Right hindlimb (tissue), 1 donor: ENCODE results near the gene SPOCK1.

ENCODE experiments used
- DNase-seq: peaks from one replicate; pipeline ENCODE4 v3.0.0-alpha.2; 2018

Gene SPOCK1

DNA sequence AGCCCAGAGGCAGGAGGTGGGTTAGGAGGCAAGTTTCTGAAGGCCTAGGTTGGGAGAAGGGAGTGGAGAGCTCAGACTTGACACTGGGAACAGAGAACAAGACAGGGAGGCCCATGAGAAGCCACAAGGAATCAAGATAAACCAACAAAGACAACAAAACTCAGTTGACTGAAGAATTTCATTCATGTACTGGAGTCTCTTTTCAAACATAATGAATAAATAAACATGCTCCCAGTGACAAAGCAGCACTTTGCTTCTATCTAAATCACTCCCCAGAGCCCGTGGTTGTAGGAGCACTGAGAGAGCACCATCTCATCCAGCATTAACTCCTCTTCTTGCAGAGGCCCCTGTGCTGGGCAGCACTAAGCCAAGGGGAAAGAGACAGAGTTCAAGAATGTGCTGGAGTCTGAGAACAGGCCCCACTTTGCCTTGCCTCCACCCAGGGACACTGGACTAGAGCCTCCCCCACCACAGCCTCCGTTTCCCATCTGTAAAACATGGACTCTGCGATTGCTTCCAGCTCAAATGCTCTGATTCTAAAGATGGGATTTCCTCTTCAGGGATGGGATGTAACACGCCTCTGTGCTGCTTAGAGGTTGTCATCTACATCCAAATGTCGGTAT is 282.0 kb downstream of the SPOCK1 start:
- DNase-seq, result no peak

- no peak for DNase-seq
Observed at GRCh38 chr5:137215780-137216179, 283.3 kb downstream of the SPOCK1 start.

DNA sequence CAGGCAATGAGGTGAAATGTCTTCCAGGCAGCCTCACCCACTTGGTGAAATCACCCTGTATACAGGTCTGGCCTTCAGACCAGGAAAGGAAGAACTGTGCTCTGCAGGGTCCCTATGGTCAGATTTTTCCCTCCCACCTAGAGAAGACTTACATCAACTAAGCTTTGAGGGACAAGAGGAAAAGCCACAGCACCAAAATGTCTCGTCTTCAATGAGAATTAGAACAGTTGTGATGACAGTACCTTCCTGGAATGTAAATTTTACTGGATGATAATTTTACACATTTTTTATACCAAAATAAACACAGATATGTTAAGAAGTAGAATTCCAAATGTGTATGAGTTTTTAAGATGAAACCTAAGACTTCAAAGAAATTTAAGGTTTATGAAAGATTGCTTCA is 283.9 kb downstream of the SPOCK1 start:
- DNase-seq, result no peak

- DNase-seq, result no peak
Observed at GRCh38 chr5:137214446-137215189, 284.5 kb downstream of the SPOCK1 start.

GRCh38 chr5:137212471-137212870 is 286.7 kb downstream of the SPOCK1 start:
- no peak for DNase-seq

DNA sequence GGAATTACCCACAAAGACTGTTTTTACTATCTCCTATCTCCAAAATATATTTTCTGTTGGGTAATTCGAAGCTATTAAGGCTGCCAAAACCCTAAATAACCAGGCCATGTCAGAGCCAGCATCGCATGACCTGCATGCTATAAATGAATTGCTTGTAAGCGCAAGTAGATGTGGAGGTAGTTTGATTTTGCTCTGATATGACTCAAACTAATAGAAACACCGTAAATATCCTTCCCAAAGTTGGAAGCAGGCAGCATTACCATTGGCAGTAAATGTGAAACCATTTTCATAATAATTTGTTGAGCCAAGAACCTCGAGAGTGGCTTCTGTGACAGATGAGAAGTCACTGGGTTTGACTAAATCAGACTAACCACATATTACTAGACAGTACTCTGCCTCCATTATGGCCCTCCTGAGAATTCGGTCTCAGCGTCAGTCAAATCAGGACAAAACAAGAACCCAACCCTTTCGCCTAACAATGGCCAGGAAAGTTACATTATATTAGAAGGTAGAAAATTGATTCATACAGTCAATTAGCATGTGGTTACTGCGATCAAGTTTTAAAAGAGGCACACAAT is 289.8 kb downstream of the SPOCK1 start:
- DNase-seq, result no peak

GRCh38 chr5:137207023-137207760 is 291.9 kb downstream of the SPOCK1 start:
- no peak for DNase-seq

DNA sequence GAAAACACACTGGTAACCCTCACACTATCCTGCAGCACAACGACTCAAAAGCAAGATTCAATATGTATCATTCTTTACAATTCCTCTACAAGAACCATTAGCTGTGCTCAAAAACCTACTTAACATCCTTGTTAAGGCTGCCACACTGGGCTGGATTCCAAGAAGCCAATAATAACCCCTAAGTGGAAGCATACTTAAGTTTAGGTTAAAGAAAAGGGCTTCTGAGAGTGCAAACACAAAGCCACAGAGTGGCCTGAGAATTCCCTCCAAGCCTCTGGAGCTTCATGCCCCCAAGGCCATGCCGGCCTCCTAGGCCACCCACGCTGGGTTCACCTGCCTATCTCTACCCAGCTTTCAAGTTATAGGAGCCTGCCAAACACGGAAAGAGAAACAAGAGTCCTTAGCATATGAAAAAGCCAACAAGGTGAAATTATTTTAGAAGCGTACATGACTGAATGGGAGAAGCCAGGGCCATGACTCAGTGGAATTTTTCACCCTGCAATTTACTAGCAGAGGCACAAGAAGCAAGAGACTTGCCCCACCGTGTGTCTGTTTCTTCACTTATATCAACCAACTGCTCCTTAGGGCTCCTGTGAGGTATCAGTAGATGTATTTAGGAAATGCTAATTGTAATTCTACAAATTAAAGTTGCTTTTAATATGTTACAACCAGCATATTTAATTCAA is 293.0 kb downstream of the SPOCK1 start:
- no peak for DNase-seq

GRCh38 chr5:137205231-137206027 is 293.7 kb downstream of the SPOCK1 start:
- no peak for DNase-seq

DNA sequence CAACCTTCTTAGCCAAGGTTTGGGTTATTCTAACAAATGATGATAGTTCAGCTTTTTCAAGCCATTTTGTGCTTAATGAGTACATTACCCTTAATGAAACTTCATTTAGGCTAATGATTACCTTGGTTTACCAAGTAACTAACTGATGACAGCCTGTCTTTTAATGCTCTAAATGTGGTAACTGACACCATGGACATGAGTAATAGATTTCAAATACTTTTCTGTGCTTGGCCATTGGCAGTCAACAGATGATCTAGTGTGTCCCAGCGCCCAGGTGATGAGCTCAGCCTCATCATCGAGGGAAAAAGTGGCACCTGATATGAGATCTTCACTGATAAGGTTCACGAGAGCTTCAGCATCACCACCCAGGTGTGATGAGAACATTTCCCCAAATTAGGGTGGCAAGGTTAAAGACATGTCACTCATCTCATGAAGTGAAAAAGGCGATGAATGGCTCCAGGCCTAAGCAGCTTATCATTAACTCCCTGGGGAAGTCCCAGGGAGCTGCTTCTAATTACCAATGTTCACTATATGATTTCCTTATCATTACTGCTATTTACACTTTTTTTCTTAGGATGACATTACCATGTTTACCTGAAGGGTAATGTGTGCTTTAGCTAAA is 296.0 kb downstream of the SPOCK1 start:
- DNase-seq, result no peak

GRCh38 chr5:137201876-137202275 is 297.2 kb downstream of the SPOCK1 start:
- no peak for DNase-seq

GRCh38 chr5:137200906-137201700 is 298.0 kb downstream of the SPOCK1 start:
- no peak for DNase-seq

DNA sequence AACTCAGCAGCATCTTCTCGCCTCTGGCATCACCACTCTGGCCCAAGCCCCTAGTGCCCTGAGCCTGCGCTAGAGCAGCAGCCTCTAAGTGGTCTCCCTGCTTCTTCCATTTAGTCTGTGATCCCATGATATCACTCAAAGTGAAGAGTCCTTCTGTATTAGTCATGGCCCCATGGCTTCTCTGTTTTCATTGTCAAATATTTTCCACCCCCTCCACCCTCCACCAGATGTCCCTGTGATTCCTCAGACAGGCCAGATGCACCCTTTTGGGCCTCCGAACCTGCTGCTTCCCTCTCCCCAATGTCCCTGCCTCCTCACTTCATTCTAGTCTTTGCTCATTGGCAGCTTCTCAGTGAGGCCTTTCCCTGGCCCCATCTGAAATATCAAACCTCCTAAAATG is 299.2 kb downstream of the SPOCK1 start:
- DNase-seq, result no peak

- no peak for DNase-seq
Observed at GRCh38 chr5:137199201-137199600, 299.9 kb downstream of the SPOCK1 start.

DNA sequence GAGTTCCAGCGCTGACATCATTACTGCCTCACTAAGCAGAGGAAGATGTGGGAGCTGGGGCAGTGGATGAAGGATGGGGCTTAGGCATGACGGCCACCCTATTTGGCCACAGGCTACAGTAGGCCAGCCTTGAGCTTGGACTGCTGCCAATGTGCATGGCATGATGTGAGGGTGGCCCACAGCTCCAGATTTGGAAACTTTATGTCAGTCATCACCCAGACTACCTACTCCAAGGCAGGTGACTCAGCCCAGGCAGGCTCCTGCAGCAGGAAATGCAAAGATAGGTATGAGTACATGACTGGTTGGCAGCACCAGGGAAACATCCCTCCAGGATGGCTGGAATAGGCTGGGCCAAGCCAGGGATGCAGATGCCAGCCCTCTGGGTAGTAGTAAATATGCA is 303.6 kb downstream of the SPOCK1 start:
- no peak for DNase-seq

DNA sequence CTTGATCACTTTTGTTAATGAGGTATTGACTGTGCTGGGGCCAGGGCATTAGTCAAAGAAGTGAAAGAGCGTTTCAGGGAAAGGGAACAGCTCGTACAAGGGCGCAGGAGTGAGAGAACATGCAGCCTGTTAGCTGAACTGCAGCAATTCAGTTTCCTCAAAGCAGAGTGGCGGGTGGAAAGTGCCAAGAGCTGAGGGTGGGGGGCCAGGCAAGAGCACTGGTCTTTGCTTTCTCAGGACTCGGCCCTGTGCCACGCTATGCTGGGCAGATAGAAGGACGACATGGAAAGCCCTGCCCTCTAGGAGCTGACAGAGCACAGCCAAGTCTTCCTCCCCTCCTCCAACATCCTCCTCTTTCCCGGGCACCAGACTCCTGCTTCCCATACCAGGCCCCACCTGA is 304.8 kb downstream of the SPOCK1 start:
- no peak for DNase-seq

- no peak for DNase-seq
Observed at GRCh38 chr5:137192293-137192743, 306.8 kb downstream of the SPOCK1 start.

DNA sequence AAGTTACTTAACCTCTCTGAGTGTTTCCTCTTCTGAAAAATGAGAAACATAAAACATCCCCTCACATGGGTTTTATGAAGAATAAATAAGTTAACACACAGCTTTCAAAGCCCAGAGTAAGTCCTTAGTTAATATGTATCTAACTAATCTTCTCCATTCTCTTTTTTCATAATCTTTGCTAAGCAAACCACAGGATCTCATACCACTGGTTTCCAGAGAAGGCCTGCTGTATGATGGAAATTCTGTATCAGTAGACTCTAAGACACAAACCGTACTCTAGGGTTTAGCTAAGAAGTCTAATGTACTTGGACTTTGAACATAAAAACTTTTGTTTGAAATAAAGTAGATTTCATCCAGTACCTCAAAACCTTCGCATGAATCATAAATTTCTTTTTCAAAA is 307.9 kb downstream of the SPOCK1 start:
- no peak for DNase-seq

- DNase-seq, result no peak
Observed at GRCh38 chr5:137190441-137190840, 308.7 kb downstream of the SPOCK1 start.

- DNase-seq, result no peak
Observed at GRCh38 chr5:137190031-137190430, 309.1 kb downstream of the SPOCK1 start.

- DNase-seq, result no peak
Observed at GRCh38 chr5:137188566-137188965, 310.6 kb downstream of the SPOCK1 start.
